Mammary epithelial cell (primary cell): ENCODE measurements around the gene SRGAP3.

Source experiments
- CTCF ChIP-seq, 2 donors: IDR thresholded peaks in 1 of 2; conservative IDR thresholded peaks in 1 of 2; 2 replicates each; pipeline ENCODE4 v1.5.1; 2011 to 2012; ENCODE audit warnings: inconsistent platforms in 2 of 2, low read length in 2 of 2, mild to moderate bottlenecking in 2 of 2, control low read depth in 1 of 2, low read depth in 1 of 2; ENCODE audit not compliant: insufficient read depth in 1 of 2; ENCODE audit errors: extremely low read depth in 1 of 2
- EZH2 ChIP-seq: IDR thresholded peaks from 2 replicates; pipeline ENCODE4 v1.6.1; 2012; ENCODE audit warnings: low read length, inconsistent platforms, borderline replicate concordance

- no peak for TF ChIP-seq CTCF (conservative IDR thresholded peaks at IDR 0.05 in 1 of 2, IDR thresholded peaks at IDR 0.05 in 1 of 2; ENCODE audit: extremely low read depth in 1 of 2, insufficient read depth in 1 of 2, low read depth in 1 of 2, low read length in 2 of 2)
- TF ChIP-seq EZH2: no peak
Observed at GRCh38 chr3:8981700-8982099, 267.7 kb downstream of the SRGAP3 start.
